NCI-H1105 (cell line): ENCODE results near the gene HOOK2.

Experiments used
- DNase-seq: peaks from one replicate; lab custom pipeline; 2025; lab: John Stamatoyannopoulos, UW

Gene HOOK2

DNA sequence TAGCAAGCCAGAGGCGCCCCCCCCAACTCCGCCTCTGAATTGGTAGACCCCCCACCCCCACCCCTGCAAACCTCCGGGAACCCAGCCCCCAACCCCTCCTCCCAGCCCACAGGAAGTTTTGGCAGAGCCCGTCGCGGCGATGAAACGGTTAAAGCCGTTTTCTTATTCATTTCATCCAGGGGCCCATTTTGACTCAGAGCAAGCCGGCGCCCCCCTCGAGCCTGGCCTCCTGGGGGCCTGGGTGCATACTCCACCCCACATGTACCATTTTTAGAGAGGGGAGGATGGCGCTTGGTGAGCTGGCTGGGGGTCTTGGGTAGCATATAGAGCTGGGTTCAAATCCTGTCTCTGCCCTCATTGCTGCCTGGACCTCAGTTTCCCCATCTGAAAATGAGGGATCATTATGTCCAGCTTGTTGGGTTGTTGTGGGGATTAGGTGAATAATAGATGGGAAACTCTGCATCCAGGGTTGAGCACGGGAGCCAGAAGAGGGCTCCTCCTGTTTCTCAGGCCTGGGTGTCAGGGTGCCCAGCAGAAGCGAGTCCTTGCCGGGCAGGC, 8.0 kb upstream of the HOOK2 start:
- no peak for DNase-seq

GRCh38 chr19:12782424-12783290, 7.3 kb upstream of the HOOK2 start:
- peak; percentile 78 for DNase-seq

- peak; percentile 52 for DNase-seq
These were observed 6.7 kb upstream of the HOOK2 start for GRCh38 chr19:12782174-12782423.

- peak; percentile 20 for DNase-seq
These were observed 4.0 kb upstream of the HOOK2 start for GRCh38 chr19:12779162-12779993.

- no peak for DNase-seq
These were observed 3.5 kb upstream of the HOOK2 start for GRCh38 chr19:12778905-12779161.

DNA sequence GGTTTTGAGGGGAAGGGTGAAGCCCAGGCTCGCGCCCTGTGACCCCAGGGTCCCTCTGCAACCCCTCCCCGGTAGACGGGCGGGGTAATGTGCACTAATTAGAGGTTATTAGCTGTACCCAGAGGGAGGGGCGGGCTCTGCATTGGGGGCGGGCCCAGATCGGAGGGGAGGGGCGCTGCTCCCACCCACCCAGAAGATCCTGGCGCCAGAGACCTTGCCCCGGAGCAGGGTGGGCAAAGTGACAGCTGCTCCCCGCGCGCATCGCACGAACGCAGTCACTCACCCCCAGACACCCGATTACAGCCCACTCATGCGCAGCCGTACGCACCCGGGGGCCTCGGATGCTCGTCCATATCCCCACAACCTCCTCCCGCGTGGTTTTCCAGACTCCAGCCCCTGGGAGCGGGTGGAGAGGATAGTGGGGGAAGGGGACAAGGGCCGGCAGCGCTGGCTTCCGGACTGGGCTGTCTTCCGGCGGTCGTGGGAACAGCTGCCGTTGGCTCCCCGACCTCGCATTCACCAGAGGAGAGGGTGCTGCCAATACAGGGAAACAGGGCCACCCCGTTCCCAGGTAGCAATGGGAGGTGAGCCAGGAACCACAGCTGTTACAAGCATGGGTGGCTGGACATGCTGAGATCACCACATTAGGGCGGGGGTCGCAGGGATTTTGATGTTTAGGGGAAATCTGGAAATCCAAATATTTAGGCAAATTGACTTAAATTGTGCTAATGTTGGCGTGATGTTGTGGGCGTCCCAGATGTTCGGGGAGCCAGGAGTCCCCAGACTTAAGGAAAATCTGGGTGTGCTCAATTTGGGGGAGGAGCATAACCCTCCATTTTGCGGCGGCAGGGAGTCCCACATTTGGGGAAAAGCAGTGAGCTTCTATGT, 2.9 kb upstream of the HOOK2 start:
- DNase-seq: peak; percentile 85

- DNase-seq: peak; percentile 74
These were observed 2.1 kb upstream of the HOOK2 start for GRCh38 chr19:12777217-12778016.

DNA sequence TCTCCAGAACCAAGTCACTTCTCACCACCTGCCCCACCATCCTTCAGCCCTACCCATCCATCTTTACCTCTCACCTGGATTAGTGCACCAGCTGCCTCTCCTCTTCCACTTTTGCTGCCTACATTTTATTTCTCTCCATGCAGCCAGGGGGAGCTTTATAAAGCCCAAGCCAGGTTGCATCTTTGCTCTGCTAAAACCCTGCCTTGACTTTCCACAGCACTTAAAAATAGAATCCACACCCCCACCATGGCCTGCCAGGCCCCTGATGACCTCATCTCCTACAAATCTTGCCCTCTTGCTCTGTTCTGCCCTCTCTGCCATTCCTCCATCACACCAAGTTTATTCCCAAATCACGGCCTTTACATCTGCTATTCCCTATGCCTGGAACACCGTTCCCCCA, 1.8 kb downstream of the HOOK2 start:
- no peak for DNase-seq

DNA sequence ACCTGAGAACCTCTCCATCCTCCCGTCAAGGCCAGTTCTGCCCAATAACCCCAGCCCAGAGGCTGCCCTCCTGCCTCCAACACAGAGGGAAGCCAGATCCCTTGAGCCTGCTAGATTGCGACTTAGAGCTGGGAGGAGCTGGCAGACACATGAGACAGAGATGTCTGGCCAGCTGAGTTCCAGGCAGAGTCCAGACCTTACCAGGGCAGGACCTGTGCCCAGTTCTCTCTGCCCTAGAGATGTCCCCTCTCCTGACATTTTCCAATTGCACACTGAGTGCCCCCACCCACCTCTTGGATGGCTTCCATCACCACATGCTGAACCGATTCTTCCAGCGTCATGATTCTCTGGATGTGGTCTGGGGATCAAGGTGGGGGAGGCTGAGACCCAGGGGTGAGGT, 3.0 kb downstream of the HOOK2 start:
- no peak for DNase-seq

DNA sequence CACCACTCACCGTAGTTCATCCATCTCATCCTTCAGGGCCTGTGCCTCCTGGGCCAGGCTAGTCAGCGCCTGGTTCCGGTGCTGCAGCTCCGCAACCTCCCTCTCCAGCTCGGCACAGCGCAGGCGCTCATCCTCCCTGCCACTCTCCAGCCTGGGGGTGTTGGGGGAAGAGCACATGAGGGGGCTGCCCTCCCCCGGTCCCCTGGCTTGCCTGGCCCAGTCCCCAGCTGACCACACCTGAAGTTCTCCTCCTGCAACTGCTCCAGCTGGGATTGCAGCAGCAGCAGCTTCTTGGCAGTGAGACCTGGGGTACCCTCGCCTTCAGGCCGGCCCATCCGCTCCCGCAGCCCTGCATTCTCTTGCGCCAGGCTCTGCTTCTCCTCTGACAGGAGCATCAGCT, 4.4 kb downstream of the HOOK2 start:
- DNase-seq: no peak

DNA sequence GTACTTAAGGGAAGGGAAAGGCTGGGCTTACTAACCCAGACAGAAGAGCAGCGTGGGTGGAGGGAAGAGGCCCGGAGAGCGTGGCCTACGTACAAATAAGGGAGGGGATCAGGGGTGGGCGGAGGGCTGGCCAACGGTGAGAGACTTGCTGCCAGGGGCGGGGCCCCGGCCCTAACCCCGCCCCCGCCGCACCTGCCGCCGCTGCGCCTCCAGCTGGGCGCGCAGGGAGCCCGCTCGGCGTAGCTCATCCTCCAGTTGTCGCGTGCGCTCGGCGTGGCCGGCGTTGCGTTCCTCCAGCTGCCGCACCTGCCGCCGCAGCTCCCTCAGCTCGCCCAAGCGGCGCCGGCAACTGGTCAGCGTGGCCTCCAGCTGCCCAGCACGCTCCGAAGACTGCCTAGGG, 5.7 kb downstream of the HOOK2 start:
- DNase-seq: no peak

DNA sequence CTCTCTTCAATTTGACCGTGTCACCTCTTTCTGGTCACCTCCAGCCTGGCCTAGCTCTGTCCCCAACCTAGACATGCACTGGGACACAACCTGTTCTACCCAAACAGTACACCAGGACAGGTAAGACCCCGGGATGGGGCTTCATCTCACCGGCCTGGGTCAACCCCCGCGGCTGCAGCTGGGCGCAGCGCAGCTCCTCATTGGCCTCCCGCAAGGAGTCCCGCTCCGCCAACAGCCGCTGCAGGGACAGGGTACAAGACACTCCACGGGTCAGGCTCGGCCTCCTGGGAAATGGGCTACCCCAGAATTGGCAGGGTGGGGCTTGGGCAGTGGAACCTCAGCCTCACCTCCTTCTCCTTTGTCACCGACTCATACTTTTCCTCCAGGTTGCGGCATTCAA, 7.7 kb downstream of the HOOK2 start:
- DNase-seq: no peak

DNA sequence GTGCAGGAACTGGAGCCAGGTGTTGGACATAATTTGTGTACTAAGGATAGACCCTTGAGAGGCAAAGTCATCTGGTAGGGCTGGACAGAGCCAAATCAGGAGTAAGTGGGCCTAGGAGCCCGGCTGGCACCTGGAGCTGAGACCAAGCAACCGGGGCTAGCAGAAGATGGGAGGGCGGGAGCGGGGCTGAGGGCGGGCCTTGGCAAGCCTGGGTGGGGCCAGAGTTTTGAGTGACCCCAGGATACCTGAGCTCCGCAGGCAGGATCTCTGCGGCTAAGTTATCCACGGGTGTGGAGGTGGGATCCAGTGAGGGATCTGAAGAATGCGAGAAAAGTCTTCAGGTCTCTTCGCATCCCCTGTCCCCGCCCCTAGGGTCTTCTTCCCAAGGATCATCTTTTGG, 8.2 kb downstream of the HOOK2 start:
- DNase-seq: no peak

DNA sequence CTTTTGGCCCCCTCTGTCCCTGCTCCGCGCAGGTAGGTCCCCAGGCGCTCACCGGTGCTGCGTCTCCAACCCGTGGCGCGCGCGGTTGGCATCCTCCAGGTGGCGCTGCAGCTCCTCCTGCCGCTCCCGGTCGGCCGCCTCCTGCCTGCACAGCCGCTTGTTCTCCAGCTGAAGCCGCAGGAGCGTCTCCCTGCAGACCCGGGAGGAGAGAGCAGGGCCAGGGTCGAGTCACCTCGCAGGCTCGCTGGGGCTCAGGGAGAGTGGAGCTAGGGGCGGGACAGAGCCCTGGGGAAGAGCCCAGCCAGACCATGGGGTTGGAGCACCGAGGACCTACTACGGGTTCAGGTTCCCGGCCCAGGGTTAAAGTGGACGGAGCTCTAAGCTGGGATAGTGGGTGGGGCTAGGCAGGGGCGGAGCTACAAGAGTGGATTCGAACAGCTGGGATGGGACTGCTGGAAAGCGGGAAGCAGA, 9.3 kb downstream of the HOOK2 start:
- DNase-seq: no peak

DNA sequence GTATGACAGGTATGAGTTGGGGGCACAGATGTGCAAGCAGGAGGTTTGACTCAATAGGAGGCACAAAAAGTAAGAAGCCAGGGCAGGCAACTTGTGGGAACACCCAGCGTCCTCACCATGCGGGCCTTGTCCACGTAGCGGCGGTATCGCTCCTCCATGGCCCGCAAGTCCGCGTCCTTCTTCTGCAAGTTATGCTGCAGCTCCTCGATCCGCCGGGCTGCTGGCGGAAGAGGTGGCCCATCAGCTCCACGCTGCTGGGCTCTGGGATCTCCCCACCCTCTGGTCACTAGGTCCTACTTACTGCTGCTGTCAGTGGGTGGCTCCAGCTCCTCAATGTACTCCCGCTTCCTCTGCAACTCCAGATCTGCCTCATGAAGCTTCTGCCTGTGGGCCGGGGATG, 10.7 kb downstream of the HOOK2 start:
- no peak for DNase-seq

DNA sequence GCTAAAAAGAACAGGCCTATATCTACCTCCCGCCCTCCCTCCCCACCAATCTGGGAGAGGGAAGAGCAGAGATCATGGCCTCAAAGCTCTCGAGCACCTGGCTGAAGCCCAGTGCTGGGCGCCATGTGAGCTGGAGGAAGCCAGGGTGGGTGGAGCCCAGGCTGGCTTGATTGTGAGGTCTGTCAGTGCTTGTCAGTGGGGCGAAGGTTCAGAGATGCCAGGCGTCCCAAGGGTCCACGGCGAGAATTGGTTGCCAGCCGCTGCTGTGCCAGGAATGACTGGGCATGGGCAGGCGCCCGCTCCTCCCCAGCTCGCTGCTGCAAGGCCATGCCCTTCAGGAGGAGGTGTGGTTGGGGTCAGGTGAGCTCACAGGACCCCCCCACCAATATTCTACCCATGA, 12.3 kb downstream of the HOOK2 start:
- no peak for DNase-seq

- DNase-seq: no peak
These were observed 15.7 kb downstream of the HOOK2 start for GRCh38 chr19:12759686-12760085.

DNA sequence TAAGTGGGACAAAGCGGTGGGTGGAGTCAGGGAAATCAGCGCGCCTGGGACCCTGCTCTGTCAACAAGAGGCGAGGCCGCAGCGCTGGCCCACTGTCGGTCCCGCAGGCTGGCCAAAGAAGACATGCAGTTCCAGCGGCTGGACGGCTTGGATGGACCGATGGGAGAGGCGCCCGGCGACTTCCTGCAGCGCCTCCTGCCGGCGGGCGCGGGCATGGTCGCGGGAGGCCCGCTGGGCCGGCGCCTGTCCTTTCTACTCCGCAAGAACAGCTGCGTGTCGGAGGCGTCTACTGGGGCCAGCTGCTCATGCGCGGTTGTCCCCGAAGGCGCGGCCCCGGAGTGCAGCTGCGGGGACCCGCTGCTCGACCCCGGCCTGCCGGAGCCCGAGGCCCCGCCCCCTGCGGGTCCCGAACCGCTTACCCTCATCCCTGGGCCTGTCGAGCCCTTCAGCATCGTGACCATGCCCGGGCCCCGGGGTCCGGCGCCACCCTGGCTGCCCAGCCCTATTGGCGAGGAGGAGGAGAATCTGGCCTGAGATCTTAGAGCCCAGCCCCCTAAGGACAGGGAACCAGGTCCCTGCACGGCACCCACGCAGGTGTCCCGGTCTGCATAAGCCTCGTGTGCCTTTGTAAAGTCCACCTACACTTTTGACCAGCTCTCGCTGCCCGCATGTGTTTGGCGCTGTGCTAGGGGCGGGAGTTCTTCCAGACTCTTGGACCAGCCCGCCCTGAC, 17.6 kb downstream of the HOOK2 start:
- peak; percentile 65 for DNase-seq

- no peak for DNase-seq
These were observed 19.0 kb downstream of the HOOK2 start for GRCh38 chr19:12756150-12756883.
